DMS153 treated with DMSO at 0.1 percent for 48 hours (cell line): ENCODE data around the gene COQ5.

Source experiments
- DNase-seq: peaks from one replicate; lab custom pipeline; 2025; ENCODE audit not compliant: unreplicated experiment; lab: John Stamatoyannopoulos, UW

The COQ5 gene

GRCh38 chr12:120485961-120486881 is 42.7 kb downstream of the COQ5 start:
- no peak for DNase-seq

DNA sequence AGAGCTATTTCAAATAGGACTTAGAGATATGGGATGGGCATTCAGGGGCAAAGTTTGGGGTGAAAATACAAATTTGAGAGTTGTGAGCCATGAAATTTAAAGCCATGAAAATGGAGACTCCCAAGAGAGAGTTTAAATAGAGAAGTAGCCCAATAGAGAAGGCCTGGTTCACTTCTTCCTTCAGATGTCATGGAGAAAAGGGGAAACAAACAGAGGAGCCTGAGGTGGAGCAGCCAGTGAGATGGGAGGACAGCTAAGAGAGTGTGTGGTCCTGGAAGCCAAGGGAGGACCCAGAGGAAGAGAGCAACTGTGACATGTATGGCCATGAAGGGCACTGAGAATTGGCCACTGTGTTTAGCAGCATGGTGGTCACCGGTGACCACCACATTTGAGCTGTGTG is 45.3 kb downstream of the COQ5 start:
- no peak for DNase-seq

- DNase-seq = no peak
Measured at GRCh38 chr12:120481022-120481767, 47.8 kb downstream of the COQ5 start.

- DNase-seq = no peak
Measured at GRCh38 chr12:120480211-120480610, 48.7 kb downstream of the COQ5 start.

DNA sequence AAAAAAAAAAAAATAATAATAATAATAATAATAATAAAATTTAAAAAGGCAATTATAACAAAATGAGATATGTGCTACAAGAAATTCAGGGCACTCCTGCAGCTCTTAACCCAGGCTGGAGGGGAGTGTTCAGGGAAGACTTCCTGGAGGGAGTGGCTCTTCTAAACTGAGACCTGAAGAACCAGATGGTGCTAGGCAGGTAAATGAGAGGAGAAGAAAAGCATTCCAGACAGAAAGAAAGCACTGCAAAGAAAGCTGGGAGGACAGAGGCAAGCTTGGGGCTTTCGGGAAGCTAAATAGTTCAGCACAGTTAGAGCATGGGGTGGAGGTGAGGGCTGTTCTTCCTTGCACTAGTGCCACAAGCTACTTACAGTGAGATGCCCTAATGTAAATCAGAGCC is 49.5 kb downstream of the COQ5 start:
- no peak for DNase-seq

DNA sequence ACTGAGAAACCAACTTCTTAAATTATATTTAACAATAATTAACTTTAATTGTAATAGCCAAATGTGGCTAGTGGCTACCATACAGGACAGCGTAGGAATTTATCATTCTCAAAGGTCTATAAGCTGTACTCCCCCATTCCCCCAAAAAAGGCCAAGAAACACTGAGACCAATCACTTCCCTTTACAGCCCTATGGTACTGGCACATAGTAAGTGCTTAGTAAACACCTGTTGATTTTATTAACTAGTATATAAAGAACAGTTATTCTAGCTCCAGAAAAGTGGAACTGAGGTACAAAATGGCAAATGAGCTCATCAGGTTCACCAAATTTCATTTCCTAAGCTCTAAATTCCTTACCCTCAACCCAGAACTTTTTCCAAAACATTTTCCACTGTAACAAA is 53.3 kb downstream of the COQ5 start:
- no peak for DNase-seq

- no peak for DNase-seq
Measured at GRCh38 chr12:120474616-120474960, 54.4 kb downstream of the COQ5 start.

- DNase-seq = no peak
Measured at GRCh38 chr12:120473807-120474615, 54.9 kb downstream of the COQ5 start.

GRCh38 chr12:120472521-120472920 is 56.4 kb downstream of the COQ5 start:
- no peak for DNase-seq

DNA sequence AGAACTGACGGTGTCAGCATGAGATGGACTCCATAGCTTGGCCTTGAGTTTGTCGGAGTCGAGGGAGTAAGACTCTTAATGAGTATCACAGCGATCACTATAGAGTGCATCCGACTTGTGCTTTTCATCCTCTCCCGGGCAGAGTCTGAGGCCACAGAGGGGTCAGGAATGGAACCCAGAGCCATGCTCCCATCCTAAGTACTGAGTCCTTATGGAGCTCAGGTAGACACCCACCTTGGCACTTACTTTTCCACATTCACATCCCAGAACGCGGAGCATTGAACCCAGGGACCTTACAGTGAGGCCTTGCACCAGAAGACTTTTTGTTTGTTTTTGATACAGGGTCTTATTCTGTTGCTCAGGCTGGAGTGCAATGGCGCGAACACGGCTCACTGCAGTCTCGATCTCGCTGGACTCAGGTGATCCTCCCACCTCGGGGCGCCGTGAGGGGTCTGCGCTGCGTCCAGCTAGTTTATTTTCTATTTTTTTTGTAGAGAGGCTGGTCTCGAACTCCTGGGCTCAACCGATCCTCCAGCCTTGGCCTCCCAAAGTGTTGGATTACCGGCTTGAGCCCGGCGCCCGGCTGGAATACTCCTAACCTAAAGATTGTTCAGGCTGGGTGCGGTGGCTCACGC is 58.7 kb downstream of the COQ5 start:
- no peak for DNase-seq

GRCh38 chr12:120469450-120470149 is 59.4 kb downstream of the COQ5 start, which contains the start of gene SRSF9:
SRSF9 (minus strand) TSS chr12:120469748; CDS start chr12:120469609, 139 bp downstream.
- peak; percentile 95 for DNase-seq

- no peak for DNase-seq
Measured at GRCh38 chr12:120468821-120469449, 60.0 kb downstream of the COQ5 start.

DNA sequence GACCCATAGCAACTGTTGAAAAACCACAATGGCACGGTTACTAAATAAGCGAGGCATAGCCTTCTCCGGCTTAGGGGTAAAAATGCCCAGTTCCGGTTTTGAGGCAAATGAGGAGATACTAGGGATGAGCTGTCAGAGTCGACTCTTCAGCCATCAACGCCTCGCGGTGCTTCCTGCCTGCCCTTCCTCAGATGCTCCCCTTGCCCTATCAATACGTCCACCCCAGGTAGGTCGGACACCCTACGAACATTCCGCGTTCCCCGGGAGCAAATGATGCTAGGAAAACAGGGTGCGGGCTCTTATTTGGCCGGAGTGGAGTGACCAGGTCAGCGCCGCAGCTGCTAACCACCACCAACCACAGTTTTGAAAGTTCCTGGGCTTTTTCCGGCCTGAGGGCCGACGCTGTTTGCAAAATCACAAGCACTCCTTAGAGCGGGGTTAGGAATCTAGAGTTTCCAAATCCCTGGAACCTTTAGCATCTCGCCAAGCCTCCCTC is 60.6 kb downstream of the COQ5 start:
- no peak for DNase-seq

DNA sequence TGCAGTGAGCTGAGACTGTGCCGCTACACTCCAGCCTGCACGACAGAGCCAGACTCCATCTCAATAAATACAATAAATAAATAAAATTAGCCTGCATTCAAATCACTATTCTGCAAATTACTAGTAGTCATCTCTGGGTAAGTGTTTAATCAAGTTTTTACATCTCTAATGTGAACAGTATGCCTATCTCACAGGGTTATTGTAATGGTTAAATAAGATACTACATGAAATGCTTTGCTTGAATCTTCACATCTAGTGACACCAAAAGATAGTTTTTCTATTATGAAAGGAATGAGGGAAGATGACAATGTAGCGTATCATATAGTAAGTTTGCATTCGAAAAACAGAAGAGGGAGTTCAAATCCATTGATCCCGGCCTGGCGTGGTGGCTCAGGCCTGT is 61.5 kb downstream of the COQ5 start:
- DNase-seq = no peak

- peak; percentile 38 for DNase-seq
Measured at GRCh38 chr12:120466560-120467315, 62.2 kb downstream of the COQ5 start.

DNA sequence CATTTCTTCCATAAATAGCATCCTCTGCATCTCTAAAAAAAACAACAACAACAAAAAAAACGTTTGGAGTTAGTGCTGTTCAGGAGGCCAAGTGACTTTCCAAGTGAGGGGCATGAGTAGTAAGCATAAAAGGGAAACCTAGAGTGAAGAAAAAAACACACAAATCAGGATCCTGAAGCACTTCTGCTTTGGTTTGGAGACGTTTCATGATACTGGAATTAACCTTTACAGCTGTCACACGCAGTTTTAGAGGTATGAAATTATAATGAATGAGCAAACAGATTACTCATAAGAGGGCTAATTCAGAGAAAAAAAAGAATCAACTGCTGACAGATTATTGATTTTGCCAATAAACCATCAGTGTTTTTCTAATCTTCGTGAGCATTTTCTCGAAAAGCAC is 63.2 kb downstream of the COQ5 start:
- no peak for DNase-seq

- no peak for DNase-seq
Measured at GRCh38 chr12:120463712-120464111, 65.2 kb downstream of the COQ5 start.

DNA sequence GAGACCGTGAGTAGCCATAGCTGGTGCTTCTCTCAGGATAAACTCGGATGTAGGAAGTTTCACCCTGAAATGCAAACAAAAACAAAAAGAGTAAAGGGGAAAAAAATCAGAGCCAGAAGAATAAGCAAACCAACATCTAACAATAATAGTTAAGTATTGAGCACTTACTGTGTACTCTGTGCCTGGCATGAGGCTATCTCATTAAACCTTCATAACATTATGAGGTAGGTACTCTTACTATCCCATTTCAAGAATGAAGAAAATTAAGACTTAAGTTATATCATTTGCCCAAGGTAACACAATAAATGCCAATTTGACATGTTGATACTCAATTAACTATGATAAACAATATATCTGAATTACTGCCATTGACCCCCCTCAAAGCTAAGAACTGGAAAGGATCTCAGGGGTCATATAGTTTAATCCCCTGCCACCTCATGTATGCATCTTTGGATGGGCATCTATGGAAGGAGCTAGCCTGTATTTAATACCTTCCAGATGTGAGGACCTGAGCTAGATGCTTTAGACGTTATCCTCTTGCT is 66.8 kb downstream of the COQ5 start:
- no peak for DNase-seq

GRCh38 chr12:120460157-120460556 is 68.8 kb downstream of the COQ5 start:
- no peak for DNase-seq
